ENCODE results near the gene CDK5RAP2.

Gene CDK5RAP2

DNA sequence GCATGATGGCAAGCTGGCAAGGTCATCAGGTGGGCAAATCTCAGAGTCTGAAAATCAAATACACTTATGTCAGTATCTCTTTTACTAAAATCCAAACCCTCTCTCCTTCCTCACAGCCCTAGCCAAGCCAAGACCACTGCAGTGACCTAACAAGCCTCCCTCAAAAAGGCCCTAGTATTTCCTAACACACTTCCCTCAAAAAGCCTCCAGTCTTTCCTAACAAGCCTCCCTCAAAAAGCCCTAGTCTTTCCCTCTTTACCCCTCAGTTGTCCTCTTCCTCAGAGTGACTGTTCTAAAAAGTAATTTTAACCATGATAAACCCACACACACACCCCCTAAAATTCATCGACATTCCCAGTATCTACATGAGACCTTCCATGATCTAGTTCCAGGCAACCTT is 140.0 kb downstream of the CDK5RAP2 start:
- Histone ChIP-seq H3K9me3 (ENCODE audit: control insufficient read depth, low read length) (no peaks in the 10 kb centered on the region), H3K4me3 (ENCODE audit: extremely low read depth, insufficient read depth, low read length, poor library complexity, severe bottlenecking) (no peak overlapping the region), H3K36me3 (ENCODE audit: control insufficient read depth, insufficient read depth, low read length) (peaks cover 77% of the 10 kb centered on the region), H3K27ac (ENCODE audit: low read depth, low read length, severe bottlenecking) (no peak overlapping the region), H3K4me1 (ENCODE audit: control insufficient read depth, insufficient read depth, low read length, poor library complexity, severe bottlenecking) (no peaks in the 10 kb centered on the region)
- 92 to 100% methylated on average over 1 of the region's 1 CpG for WGBS, 2 experiments (ENCODE audit: insufficient coverage in 2 of 2)

DNA sequence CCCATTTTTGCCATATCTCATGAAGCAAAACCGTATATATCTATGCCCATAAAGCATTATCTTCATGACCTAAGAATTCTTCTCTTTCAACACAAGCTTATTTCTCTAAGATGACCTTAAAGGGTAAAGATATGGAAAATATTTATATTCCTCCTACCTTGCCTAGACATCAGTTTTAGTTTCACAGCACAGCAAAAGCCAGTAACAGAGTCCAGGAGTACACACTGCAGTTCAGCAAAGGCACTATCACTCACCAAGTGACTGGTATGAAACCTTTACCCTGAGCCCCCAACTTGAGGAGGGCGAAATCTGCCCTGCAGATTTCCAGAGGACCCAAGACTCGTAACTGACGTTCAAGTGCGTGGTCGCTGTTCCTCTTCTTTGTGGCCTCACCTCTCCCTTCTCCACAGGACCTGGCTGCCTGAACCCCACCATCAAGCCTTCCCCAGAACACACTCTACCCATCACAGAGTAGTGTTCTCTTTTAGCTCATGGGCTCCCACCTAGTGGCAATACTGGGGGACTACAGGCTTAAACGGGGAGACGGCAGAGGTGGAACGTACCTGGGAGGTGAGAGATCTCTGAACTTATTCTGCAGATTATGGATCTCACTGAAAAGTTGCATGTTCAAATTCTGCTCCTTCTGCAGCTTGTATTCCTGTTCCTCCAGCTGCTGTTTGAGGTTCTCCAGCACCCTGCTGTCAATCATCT is 141.0 kb downstream of the CDK5RAP2 start:
- Histone ChIP-seq H3K4me1 (ENCODE audit: control insufficient read depth, insufficient read depth, low read length, poor library complexity, severe bottlenecking) (no peaks in the 10 kb centered on the region), H3K9me3 (ENCODE audit: control insufficient read depth, low read length) (no peaks in the 10 kb centered on the region), H3K36me3 (ENCODE audit: control insufficient read depth, insufficient read depth, low read length) (peaks cover 77% of the 10 kb centered on the region), H3K4me3 (ENCODE audit: extremely low read depth, insufficient read depth, low read length, poor library complexity, severe bottlenecking) (no peak overlapping the region), H3K27ac (ENCODE audit: low read depth, low read length, severe bottlenecking) (no peak overlapping the region)
- 89 to 91% methylated on average over 9 of the region's 9 CpGs for WGBS, 2 experiments (ENCODE audit: insufficient coverage in 2 of 2)

DNA sequence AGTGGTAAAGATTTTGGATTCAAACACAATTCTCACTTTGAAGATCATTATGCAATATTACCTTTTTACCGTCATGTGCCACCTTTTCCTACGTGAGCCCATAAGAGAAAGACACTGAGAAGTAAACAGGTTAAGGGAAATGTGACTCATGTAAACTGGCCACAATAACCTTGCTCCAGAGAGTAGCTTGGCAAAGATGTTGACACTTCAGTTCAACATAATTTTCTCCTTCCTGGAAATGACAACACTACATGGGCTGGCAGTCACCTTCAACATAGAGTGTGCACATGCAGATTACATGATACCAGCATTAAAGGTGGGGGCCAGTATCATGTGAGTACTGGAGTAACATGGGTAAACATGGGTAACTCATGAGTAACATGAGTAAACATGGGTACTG is 141.9 kb downstream of the CDK5RAP2 start:
- H3K36me3 ChIP-seq (ENCODE audit: control insufficient read depth, insufficient read depth, low read length), result peaks cover 73% of the 10 kb centered on the region
- H3K9me3 ChIP-seq (ENCODE audit: control insufficient read depth, low read length), result no peaks in the 10 kb centered on the region
- H3K27ac ChIP-seq (ENCODE audit: low read depth, low read length, severe bottlenecking), result no peak overlapping the region
- WGBS, 2 experiments (ENCODE audit: insufficient coverage in 2 of 2), result 100% methylated on average over 1 of the region's 2 CpGs; no CpG with 5 or more reads in 1 of the 2 experiments
- no peaks in the 10 kb centered on the region for H3K4me1 ChIP-seq (ENCODE audit: control insufficient read depth, insufficient read depth, low read length, poor library complexity, severe bottlenecking)
- H3K4me3 ChIP-seq (ENCODE audit: extremely low read depth, insufficient read depth, low read length, poor library complexity, severe bottlenecking), result no peak overlapping the region

DNA sequence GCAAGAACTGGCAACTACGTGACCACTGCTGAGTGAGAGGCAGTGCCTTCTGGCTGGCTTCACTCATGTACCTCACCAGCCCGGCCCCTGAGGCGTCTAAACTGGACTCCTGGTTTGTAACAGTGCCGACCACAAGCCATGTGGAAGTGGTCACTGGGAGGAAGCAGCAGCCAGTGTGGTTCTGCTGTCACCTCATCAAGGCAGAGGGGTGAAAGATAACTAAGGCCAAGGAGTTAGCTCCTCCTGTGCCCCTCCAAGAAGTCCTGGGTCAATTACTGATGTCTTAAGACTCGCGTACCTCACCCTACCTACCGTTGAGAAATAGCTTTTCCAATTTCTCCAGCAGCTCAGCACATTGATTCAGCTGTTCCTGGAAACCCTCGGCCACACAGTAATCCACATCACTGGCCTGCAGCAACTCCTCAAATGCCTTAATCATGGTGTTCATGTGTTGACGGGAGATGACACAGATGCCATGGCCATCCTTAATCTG is 142.9 kb downstream of the CDK5RAP2 start:
- Histone ChIP-seq H3K4me3 (ENCODE audit: extremely low read depth, insufficient read depth, low read length, poor library complexity, severe bottlenecking) (no peak overlapping the region), H3K9me3 (ENCODE audit: control insufficient read depth, low read length) (no peaks in the 10 kb centered on the region), H3K27ac (ENCODE audit: low read depth, low read length, severe bottlenecking) (no peak overlapping the region), H3K4me1 (ENCODE audit: control insufficient read depth, insufficient read depth, low read length, poor library complexity, severe bottlenecking) (no peaks in the 10 kb centered on the region), H3K36me3 (ENCODE audit: control insufficient read depth, insufficient read depth, low read length) (peaks cover 63% of the 10 kb centered on the region)
- WGBS, 2 experiments (ENCODE audit: insufficient coverage in 2 of 2), result 90 to 93% methylated on average over 8 of the region's 9 CpGs

DNA sequence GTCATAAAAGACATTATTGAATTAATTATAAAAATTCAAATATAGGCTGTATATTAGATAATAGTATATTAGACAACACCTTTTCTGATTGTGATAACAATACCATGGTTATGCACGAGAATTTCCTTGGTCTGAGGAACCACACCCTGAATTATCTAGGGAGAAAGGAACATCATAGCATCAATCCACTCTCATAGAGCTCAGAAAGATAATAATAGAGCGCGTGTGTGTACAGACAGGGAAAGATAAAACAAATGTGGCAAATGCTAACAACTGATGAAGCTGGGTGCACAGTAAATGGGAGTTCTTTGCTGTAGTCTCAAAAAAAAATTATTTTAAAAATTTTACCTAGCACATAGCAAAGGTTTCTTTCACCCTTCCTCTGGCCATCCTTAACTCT is 143.5 kb downstream of the CDK5RAP2 start:
- Histone ChIP-seq H3K9me3 (ENCODE audit: control insufficient read depth, low read length) (no peaks in the 10 kb centered on the region), H3K27ac (ENCODE audit: low read depth, low read length, severe bottlenecking) (no peak overlapping the region), H3K4me3 (ENCODE audit: extremely low read depth, insufficient read depth, low read length, poor library complexity, severe bottlenecking) (no peak overlapping the region), H3K36me3 (ENCODE audit: control insufficient read depth, insufficient read depth, low read length) (peaks cover 62% of the 10 kb centered on the region), H3K4me1 (ENCODE audit: control insufficient read depth, insufficient read depth, low read length, poor library complexity, severe bottlenecking) (no peaks in the 10 kb centered on the region)
- WGBS, 2 experiments (ENCODE audit: insufficient coverage in 2 of 2), result no CpG with 5 or more reads among the region's 3 CpGs

DNA sequence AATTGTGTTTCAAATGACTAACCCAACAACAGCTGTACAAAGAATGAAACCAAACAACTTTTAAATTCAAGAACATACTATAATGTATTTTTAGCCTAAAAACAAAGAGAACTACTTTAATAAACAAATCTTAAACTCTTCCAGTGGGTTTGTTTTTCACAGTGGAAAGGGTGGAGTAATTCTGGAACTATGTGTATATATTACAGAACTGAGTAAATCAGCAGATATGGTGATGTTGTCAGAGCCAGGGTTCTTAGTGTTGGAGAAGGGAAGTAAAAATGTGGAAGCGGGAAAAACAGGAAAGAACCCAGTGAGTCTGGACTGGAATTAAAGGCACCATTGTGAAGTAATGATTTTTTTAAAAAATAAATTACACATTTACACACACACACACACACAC is 144.9 kb downstream of the CDK5RAP2 start:
- Histone ChIP-seq H3K4me1 (ENCODE audit: control insufficient read depth, insufficient read depth, low read length, poor library complexity, severe bottlenecking) (no peaks in the 10 kb centered on the region), H3K36me3 (ENCODE audit: control insufficient read depth, insufficient read depth, low read length) (peaks cover 57% of the 10 kb centered on the region), H3K4me3 (ENCODE audit: extremely low read depth, insufficient read depth, low read length, poor library complexity, severe bottlenecking) (no peak overlapping the region), H3K27ac (ENCODE audit: low read depth, low read length, severe bottlenecking) (no peak overlapping the region), H3K9me3 (ENCODE audit: control insufficient read depth, low read length) (no peaks in the 10 kb centered on the region)
- WGBS, 2 experiments (ENCODE audit: insufficient coverage in 2 of 2), result no CpG with 5 or more reads among the region's 1 CpG

DNA sequence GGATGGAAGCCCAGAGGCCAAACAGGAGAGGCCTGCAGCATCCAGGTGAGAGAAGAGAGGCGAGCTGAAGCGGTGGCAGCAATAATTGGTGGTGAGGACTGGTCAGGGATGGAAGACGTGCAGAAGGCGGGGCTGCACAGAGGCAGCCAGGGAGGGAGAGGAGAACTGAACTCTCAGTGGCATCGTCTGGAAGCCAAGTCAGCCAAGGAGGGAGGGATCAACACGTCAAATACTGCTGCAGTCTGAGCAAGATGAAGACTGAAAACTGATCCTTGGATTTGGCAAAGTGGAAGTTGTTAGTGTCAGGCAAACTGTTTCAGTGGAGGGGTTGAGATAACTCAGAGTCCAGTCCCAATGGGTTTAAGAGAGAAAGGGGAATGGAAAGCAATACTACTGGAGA is 145.4 kb downstream of the CDK5RAP2 start:
- Histone ChIP-seq H3K4me3 (ENCODE audit: extremely low read depth, insufficient read depth, low read length, poor library complexity, severe bottlenecking) (no peak overlapping the region), H3K36me3 (ENCODE audit: control insufficient read depth, insufficient read depth, low read length) (peaks cover 53% of the 10 kb centered on the region), H3K4me1 (ENCODE audit: control insufficient read depth, insufficient read depth, low read length, poor library complexity, severe bottlenecking) (no peaks in the 10 kb centered on the region), H3K9me3 (ENCODE audit: control insufficient read depth, low read length) (no peaks in the 10 kb centered on the region), H3K27ac (ENCODE audit: low read depth, low read length, severe bottlenecking) (no peak overlapping the region)
- WGBS, 2 experiments (ENCODE audit: insufficient coverage in 2 of 2), result 84 to 96% methylated on average over 6 of the region's 6 CpGs

DNA sequence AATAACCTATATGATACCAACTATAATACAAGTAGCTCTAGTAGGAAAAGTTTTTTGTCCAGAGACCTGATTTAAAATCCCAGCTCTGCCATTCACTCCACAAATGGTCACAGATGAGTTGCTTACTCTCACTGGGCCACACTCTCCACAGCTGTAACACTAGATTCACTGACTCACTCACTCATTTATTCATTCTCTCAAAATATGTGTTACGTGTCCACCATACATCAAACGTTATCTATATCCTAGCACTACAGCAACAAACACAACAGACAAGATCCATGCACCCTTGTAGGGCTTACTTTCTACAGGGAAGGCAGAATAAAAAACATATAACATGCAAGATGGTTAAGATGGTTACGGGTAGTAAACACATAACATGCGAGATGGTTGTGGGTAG is 146.3 kb downstream of the CDK5RAP2 start:
- Histone ChIP-seq H3K4me3 (ENCODE audit: extremely low read depth, insufficient read depth, low read length, poor library complexity, severe bottlenecking) (no peak overlapping the region), H3K4me1 (ENCODE audit: control insufficient read depth, insufficient read depth, low read length, poor library complexity, severe bottlenecking) (no peaks in the 10 kb centered on the region), H3K9me3 (ENCODE audit: control insufficient read depth, low read length) (no peaks in the 10 kb centered on the region), H3K36me3 (ENCODE audit: control insufficient read depth, insufficient read depth, low read length) (peaks cover 44% of the 10 kb centered on the region), H3K27ac (ENCODE audit: low read depth, low read length, severe bottlenecking) (no peak overlapping the region)
- WGBS, 2 experiments (ENCODE audit: insufficient coverage in 2 of 2), result 90 to 100% methylated on average over 2 to 4 of the region's 4 CpGs

DNA sequence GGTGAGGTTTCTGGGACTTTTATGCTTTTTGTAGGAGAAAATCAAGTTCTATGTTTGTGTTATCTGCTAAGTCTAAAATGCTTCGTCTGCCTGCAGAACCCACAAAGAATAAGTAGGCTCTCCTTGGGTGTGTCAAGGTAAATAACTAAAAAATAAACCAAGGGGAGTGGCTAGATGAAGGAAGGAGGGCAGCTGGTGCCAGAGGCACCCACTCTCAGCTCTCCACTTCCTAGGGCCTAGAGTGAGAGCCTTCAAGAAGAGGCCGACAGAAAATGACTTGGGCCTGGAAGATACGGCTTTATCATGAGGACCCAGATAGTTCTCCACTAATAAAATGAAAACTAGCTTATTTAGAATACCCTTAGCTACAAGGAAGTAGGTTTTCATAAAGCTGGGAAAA is 147.4 kb downstream of the CDK5RAP2 start:
- no peaks in the 10 kb centered on the region for H3K4me1 ChIP-seq (ENCODE audit: control insufficient read depth, insufficient read depth, low read length, poor library complexity, severe bottlenecking)
- H3K9me3 ChIP-seq (ENCODE audit: control insufficient read depth, low read length), result no peaks in the 10 kb centered on the region
- 86% methylated on average over 1 of the region's 3 CpGs; no CpG with 5 or more reads in 1 of the 2 experiments for WGBS, 2 experiments (ENCODE audit: insufficient coverage in 2 of 2)
- no peak overlapping the region for H3K27ac ChIP-seq (ENCODE audit: low read depth, low read length, severe bottlenecking)
- H3K36me3 ChIP-seq (ENCODE audit: control insufficient read depth, insufficient read depth, low read length), result peaks cover 33% of the 10 kb centered on the region
- no peak overlapping the region for H3K4me3 ChIP-seq (ENCODE audit: extremely low read depth, insufficient read depth, low read length, poor library complexity, severe bottlenecking)

DNA sequence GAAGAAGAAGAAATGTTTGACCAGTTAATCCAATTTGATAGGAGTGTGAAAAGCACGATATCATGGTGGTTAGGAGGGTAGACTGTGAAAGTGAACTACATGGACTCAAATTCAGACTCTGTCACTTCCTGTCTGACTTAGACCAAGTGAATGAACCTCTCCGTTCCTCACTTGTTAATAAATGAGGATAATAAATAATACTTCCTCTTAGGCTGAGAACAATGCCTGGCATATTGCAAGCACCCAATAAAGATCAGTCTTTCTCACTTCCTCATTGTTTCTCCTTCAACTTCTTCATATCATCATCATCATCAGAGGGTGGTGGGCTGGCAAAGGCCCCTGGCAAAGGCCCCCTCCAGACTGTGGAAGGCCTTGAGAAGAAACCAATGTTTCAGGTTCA is 148.7 kb downstream of the CDK5RAP2 start:
- Histone ChIP-seq H3K9me3 (ENCODE audit: control insufficient read depth, low read length) (no peaks in the 10 kb centered on the region), H3K4me1 (ENCODE audit: control insufficient read depth, insufficient read depth, low read length, poor library complexity, severe bottlenecking) (no peaks in the 10 kb centered on the region), H3K27ac (ENCODE audit: low read depth, low read length, severe bottlenecking) (no peak overlapping the region), H3K4me3 (ENCODE audit: extremely low read depth, insufficient read depth, low read length, poor library complexity, severe bottlenecking) (no peak overlapping the region), H3K36me3 (ENCODE audit: control insufficient read depth, insufficient read depth, low read length) (peaks cover 31% of the 10 kb centered on the region)
- no CpG with 5 or more reads among the region's 2 CpGs for WGBS, 2 experiments (ENCODE audit: insufficient coverage in 2 of 2)

DNA sequence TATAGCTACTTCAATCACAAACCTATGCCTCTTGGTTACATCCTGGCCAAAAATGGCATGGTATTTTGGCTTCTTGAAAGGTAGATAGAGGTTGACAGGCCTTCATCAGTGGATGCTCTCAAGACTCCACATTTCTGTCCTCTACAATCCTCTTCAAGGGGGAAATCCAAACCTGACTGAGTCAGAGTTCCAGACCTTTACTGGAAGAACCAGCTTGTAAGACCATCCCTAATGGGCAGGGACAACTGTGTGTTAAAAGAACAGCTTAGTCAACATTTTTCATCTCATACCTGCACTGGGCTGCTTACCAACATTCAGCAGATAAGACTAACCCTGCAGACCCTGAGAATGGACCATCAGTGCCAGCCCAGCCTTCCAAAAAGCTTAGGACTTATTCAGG is 155.7 kb downstream of the CDK5RAP2 start:
- Histone ChIP-seq H3K27ac (ENCODE audit: low read depth, low read length, severe bottlenecking) (no peak overlapping the region), H3K36me3 (ENCODE audit: control insufficient read depth, insufficient read depth, low read length) (peaks cover 55% of the 10 kb centered on the region), H3K4me3 (ENCODE audit: extremely low read depth, insufficient read depth, low read length, poor library complexity, severe bottlenecking) (no peak overlapping the region), H3K9me3 (ENCODE audit: control insufficient read depth, low read length) (no peaks in the 10 kb centered on the region), H3K4me1 (ENCODE audit: control insufficient read depth, insufficient read depth, low read length, poor library complexity, severe bottlenecking) (no peaks in the 10 kb centered on the region)
